HepG2 (cell line): ENCODE results near the gene CSNK1D. TPM values are rescaled to one million over a fixed set of nuclear protein-coding genes. Genes with fewer than 3 reads are reported as not detected.
A peak's percentile ranks its signal among the peaks of the same experiment; 100 is the strongest.

Experiments used
- AHR ChIP-seq: IDR thresholded peaks from 2 replicates; pipeline ENCODE4 v1.6.1; 2018; ENCODE audit warnings: missing genetic modification reagents, missing compliant biosample characterization
- CBFB ChIP-seq: sonication (generic); formaldehyde crosslinking; IDR thresholded peaks from 2 replicates; pipeline ENCODE4 v1.4.0; 2020; ENCODE audit warnings: missing genetic modification reagents
- CEBPB ChIP-seq: IDR thresholded peaks from 2 replicates; pipeline ENCODE4 v1.6.1; 2011; ENCODE audit warnings: low read depth, low read length, improper control_type of control experiment, borderline replicate concordance
- DR1 ChIP-seq: sonication (generic); formaldehyde crosslinking; IDR thresholded peaks from 2 replicates; pipeline ENCODE4 v1.8.0; 2021; ENCODE audit warnings: mild to moderate bottlenecking, missing genetic modification reagents, inconsistent platforms
- HMG20B ChIP-seq: conservative IDR thresholded peaks from 2 replicates; pipeline ENCODE4 v1.6.1; 2016; ENCODE audit warnings: missing genetic modification reagents, missing compliant biosample characterization
- MIER3 ChIP-seq: IDR thresholded peaks from 2 replicates; pipeline ENCODE4 v1.6.1; 2016; ENCODE audit warnings: missing compliant biosample characterization, borderline replicate concordance
- NCOA1 ChIP-seq: sonication (generic); formaldehyde crosslinking; IDR thresholded peaks from 2 replicates; pipeline ENCODE4 v1.9.0; 2021; ENCODE audit warnings: missing genetic modification reagents
- NFE2L2 ChIP-seq: fragments of 150-350 bp; IDR thresholded peaks from 2 replicates; pipeline ENCODE4 v1.6.1; 2014; ENCODE audit warnings: low read length
- PATZ1 ChIP-seq: sonication (generic); formaldehyde crosslinking; IDR thresholded peaks from 2 replicates; pipeline ENCODE4 v1.4.0; 2020; ENCODE audit warnings: missing genetic modification reagents
- PHF20 ChIP-seq: sonication (generic); formaldehyde crosslinking; IDR thresholded peaks from 2 replicates; pipeline ENCODE4 v1.5.0; 2020; ENCODE audit warnings: mild to moderate bottlenecking, missing genetic modification reagents
- PTBP1 ChIP-seq: fragments of 200-400 bp; formaldehyde crosslinking; IDR thresholded peaks from 2 replicates; pipeline ENCODE4 v1.6.1; 2018; ENCODE audit warnings: low read length, low read depth; ENCODE audit not compliant: poor library complexity, severe bottlenecking
- RXRA ChIP-seq: sonication (generic); formaldehyde crosslinking; IDR thresholded peaks from 2 replicates; pipeline ENCODE4 v1.5.1; 2020; ENCODE audit warnings: missing genetic modification reagents
- TAF15 ChIP-seq: fragments of 200-400 bp; formaldehyde crosslinking; IDR thresholded peaks from one replicate; pipeline ENCODE4 v1.6.1; 2018; ENCODE audit warnings: mild to moderate bottlenecking, low read depth, low read length; ENCODE audit not compliant: poor library complexity, severe bottlenecking
- THAP8 ChIP-seq: sonication (generic); formaldehyde crosslinking; IDR thresholded peaks from 2 replicates; pipeline ENCODE4 v1.5.1; 2020; ENCODE audit warnings: missing genetic modification reagents, mild to moderate bottlenecking, borderline replicate concordance
- XBP1 ChIP-seq: sonication (generic); formaldehyde crosslinking; IDR thresholded peaks from 2 replicates; pipeline ENCODE4 v1.5.0; 2020; ENCODE audit warnings: missing genetic modification reagents
- ZNF205 ChIP-seq: IDR thresholded peaks from 2 replicates; pipeline ENCODE4 v1.6.1; 2018; ENCODE audit warnings: missing biosample characterization, missing genetic modification reagents
- ZNF501 ChIP-seq: sonication (generic); formaldehyde crosslinking; IDR thresholded peaks from 2 replicates; pipeline ENCODE4 v1.5.1; 2020; ENCODE audit warnings: mild to moderate bottlenecking, moderate library complexity, missing genetic modification reagents
- ZNF513 ChIP-seq: sonication (generic); formaldehyde crosslinking; conservative IDR thresholded peaks from 2 replicates; pipeline ENCODE4 v1.5.0; 2020; ENCODE audit warnings: missing genetic modification reagents
- ZNF530 ChIP-seq: sonication (generic); formaldehyde crosslinking; IDR thresholded peaks from 2 replicates; pipeline ENCODE4 v1.5.0; 2020; ENCODE audit warnings: low read depth, mild to moderate bottlenecking, missing genetic modification reagents
- ZNF614 ChIP-seq: IDR thresholded peaks from 2 replicates; pipeline ENCODE4 v1.6.1; 2018; ENCODE audit warnings: missing biosample characterization, missing genetic modification reagents, inconsistent platforms, borderline replicate concordance
- ZNF788 ChIP-seq: sonication (generic); formaldehyde crosslinking; IDR thresholded peaks from 2 replicates; pipeline ENCODE4 v1.5.0; 2020; ENCODE audit warnings: mild to moderate bottlenecking, missing genetic modification reagents, borderline replicate concordance
- ZNF850 ChIP-seq: sonication (generic); formaldehyde crosslinking; conservative IDR thresholded peaks from 2 replicates; pipeline ENCODE4 v1.9.0; 2021; ENCODE audit warnings: mild to moderate bottlenecking, missing genetic modification reagents
- ZNF883 ChIP-seq: sonication (generic); formaldehyde crosslinking; IDR thresholded peaks from 2 replicates; pipeline ENCODE4 v1.5.1; 2020; ENCODE audit warnings: mild to moderate bottlenecking, missing genetic modification reagents; ENCODE audit errors: not compliant biosample characterization
- polyA plus RNA-seq, 8 experiments: library from polyadenylated mRNA; depleted of rRNA in 3 of 8; stranded (reverse) in 7 of 8; unstranded in 1 of 8; fragments of >200 nt; fragmentation: Illumina TruSeq in 4 of 8; extraction: Trizol in 4 of 8; gene quantifications; 2 replicates each; pipeline versions ENCODE4 v1.2.1 to v1.2.3, GENCODE V29; 2011 to 2016; ENCODE audit warnings: low read depth in 4 of 8, missing spikeins in 1 of 8, mixed read lengths in 1 of 8; ENCODE audit not compliant: insufficient read depth in 1 of 8
- total RNA-seq, 5 experiments: library from RNA; depleted of rRNA; stranded (reverse); fragments of >200 nt; fragmentation: Illumina TruSeq; extraction: Trizol; gene quantifications; 2 replicates each; pipeline ENCODE4 v1.2.3, GENCODE V29; 2016; ENCODE audit warnings: low read depth in 1 of 5
- TF ChIP-seq, protein P1 (sequence below): sonication (generic); formaldehyde crosslinking; IDR thresholded peaks from 2 replicates; pipeline ENCODE4 v1.8.1; 2023; ENCODE audit warnings: mild to moderate bottlenecking, missing genetic modification reagents
- TF ChIP-seq, protein P2 (sequence below): sonication (generic); formaldehyde crosslinking; IDR thresholded peaks from 2 replicates; pipeline ENCODE4 v1.8.0; 2022; ENCODE audit warnings: mild to moderate bottlenecking, missing genetic modification reagents, moderate library complexity

CSNK1D gene
- total and polyA plus RNA-seq, 2 of the 13 experiments (the other 11 are each of a cell fraction or from before 2014, with no cell fraction given), result 31.5 to 128 TPM

DNA sequence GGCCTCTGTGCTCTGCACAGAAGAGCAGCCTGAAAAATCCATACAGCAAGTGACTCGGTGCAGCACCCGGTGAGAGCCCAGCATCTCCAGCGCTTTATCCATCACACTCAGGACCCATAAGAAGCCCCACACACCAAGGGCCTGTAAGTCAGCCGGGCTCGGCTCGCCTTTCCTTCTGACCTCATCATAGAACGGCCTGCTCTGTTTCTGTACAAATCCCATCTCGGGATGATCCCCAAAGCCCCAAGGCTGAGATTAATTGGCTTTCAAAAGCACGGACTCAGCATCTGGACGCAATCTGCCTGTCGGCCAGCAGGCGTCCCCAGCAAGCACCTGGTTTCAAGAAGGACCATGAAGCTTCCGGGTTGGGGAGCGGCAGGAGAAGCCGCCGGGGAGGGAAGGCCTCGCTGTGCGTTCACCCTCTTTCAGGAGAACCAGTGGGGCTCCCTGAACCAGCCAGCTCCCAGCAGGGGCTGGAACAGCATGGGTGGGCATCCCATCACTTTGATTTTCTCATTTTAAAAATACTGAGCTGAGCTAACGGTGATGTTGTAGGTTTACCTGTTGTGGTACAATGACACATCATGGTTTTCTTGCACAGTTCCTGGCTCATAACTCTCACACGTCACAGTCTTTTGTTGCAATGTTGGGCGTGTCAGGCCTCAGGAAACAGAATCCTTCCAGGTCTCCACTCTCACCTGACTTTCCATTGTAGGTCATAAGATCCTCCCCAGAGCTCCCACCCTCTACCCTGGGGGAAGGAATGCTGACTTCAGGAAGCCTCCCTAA lies 67.6 kb downstream of the CSNK1D start (continued):
- TF ChIP-seq CBFB (CRISPR knock-in tag) (0 out of 2 replicates have a peak, but pooled peaks have one; percentile 61), PTBP1 (no peak), ZNF501 (peak; percentile 85; the same call in 1 of the 2 replicates), ZNF513 (CRISPR knock-in tag) (no peak), ZNF883 (CRISPR knock-in tag) (peak; percentile 41), TAF15 (no peak), ZNF614 (CRISPR knock-in tag) (peak; percentile 48; the same call in 1 of the 2 replicates), NCOA1 (CRISPR knock-in tag) (peak; percentile 71; the same call in 1 of the 2 replicates), CEBPB (no peak), PHF20 (CRISPR knock-in tag) (peak; percentile 83), ZNF530 (no peak), AHR (CRISPR knock-in tag) (no peak), THAP8 (no peak), ZNF788 (peak; percentile 60; the same call in 1 of the 2 replicates), ZNF205 (peak; percentile 90), MIER3 (CRISPR knock-in tag) (peak; percentile 75; the same call in 1 of the 2 replicates), ZNF850 (CRISPR knock-in tag) (no peak), RXRA (CRISPR knock-in tag) (0 out of 2 replicates have a peak, but pooled peaks have one; percentile 66), HMG20B (CRISPR knock-in tag) (no peak), NFE2L2 (no peak), DR1 (CRISPR knock-in tag) (no peak), PATZ1 (CRISPR knock-in tag) (peak; percentile 76), XBP1 (no peak)
- TF ChIP-seq, protein P1, sequence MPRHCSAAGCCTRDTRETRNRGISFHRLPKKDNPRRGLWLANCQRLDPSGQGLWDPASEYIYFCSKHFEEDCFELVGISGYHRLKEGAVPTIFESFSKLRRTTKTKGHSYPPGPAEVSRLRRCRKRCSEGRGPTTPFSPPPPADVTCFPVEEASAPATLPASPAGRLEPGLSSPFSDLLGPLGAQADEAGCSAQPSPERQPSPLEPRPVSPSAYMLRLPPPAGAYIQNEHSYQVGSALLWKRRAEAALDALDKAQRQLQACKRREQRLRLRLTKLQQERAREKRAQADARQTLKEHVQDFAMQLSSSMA (CRISPR knock-in tag), result peak; percentile 71; the same call in 1 of the 2 replicates
- TF ChIP-seq, protein P2, sequence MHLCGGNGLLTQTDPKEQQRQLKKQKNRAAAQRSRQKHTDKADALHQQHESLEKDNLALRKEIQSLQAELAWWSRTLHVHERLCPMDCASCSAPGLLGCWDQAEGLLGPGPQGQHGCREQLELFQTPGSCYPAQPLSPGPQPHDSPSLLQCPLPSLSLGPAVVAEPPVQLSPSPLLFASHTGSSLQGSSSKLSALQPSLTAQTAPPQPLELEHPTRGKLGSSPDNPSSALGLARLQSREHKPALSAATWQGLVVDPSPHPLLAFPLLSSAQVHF, result no peak
